HG03039 (cell line): ENCODE data around the gene MAP3K21.

Source experiments
- ATAC-seq: cut with Tn5 transposase; IDR thresholded peaks from one replicate; pipeline ENCODE4 v1.9.1; 2021; ENCODE audit warnings: mild to moderate bottlenecking, moderate library complexity; ENCODE audit not compliant: unreplicated experiment

MAP3K21 gene

DNA sequence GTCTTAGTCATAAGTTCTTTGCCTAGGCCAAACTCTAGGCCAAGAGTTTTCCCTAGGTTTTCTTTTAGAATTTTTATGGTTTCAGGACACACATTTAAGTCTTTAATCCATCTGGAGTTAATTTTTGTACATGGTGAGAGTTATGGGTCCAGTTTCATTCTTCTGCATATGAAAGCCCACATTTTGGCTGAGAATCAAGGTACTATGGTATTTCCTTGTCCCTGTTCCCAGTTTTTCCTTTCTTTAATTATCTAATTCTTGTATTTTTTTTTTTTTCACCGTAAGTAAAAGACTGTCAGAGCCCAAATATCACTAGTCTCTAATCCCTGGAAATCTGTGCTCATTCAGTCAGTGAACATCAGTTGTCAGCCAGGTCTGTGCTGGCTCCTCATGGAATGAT lies 105.4 kb downstream of the MAP3K21 start:
- no peak for ATAC-seq

GRCh38 chr1:233433436-233434210 lies 106.1 kb downstream of the MAP3K21 start:
- no peak for ATAC-seq
